Nephron (organoid): ENCODE measurements around the gene PKP1.

Experiments used
- H3K27ac Mint-ChIP-seq, 3 experiments: 2 replicates each; pipeline ENCODE4 v1.8.0; 2020; ENCODE audit warnings: mixed read lengths in 3 of 3, mild to moderate bottlenecking in 2 of 3, moderate library complexity in 1 of 3
- H3K27me3 Mint-ChIP-seq: 2 replicates; pipeline ENCODE4 v1.8.0; 2021; ENCODE audit warnings: low read depth, mild to moderate bottlenecking, moderate library complexity, mixed read lengths
- H3K36me3 Mint-ChIP-seq: 2 replicates; pipeline ENCODE4 v1.8.0; 2020; ENCODE audit warnings: low read depth, mixed read lengths
- H3K4me1 Mint-ChIP-seq: 2 replicates; pipeline ENCODE4 v1.8.0; 2020; ENCODE audit warnings: mixed read lengths
- H3K4me3 Mint-ChIP-seq, 3 experiments: 2 replicates each; pipeline ENCODE4 v1.8.0; 2020; ENCODE audit warnings: mild to moderate bottlenecking in 3 of 3, mixed read lengths in 3 of 3, moderate library complexity in 2 of 3
- H3K9me3 Mint-ChIP-seq: 2 replicates; pipeline ENCODE4 v1.8.0; 2020; ENCODE audit warnings: mixed read lengths
- TF ChIP-seq, protein P1 (sequence below), 3 experiments: fragments of 200-600 bp; sonication (generic); IDR thresholded peaks; one replicate each; pipeline ENCODE4 v1.5.0; 2021; ENCODE audit warnings: antibody characterized with exemption in 3 of 3; ENCODE audit not compliant: unreplicated experiment in 3 of 3

PKP1 gene

DNA sequence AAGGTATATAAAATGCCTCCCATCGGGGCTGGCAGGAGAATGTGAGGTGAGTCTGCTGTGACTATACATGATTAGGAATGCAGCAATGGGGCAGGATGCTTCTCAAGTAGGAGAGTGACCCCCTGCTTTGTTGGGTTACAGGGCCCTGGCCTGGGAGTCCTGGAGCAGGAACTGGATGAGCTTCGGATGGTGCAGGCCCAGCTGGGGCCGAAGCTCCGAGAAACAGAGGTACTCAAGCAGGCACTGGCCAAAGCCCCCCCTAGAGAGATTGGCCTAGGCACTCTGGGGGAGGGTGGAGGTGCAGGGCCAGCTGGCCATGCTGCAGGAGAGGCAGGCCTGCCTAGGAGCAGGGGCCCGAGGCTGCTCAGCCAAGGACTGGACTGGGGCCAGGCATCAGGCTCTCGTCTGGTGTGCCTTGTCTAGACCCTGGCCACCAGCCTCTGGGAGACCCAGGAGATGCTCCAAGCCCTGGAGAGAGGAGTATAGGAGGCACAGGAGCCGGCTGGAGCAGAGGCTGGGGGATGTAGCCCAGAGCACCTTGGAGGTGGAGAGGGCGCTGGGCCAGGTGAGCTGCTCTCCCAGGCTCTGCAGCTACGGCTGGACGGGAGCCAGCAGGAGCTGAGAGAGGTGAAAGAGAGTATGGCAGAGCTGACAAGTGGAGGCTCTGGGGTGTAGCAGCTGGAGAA is 32.8 kb upstream of the PKP1 start:
- Mint-ChIP-seq H3K4me1 (peaks cover 7% of the 10 kb centered on the region), H3K9me3 (no peaks in the 10 kb centered on the region), H3K4me3 (no peak overlapping the region), H3K27ac (no peak overlapping the region), H3K27me3 (peaks cover 4% of the 10 kb centered on the region), H3K36me3 (no peaks in the 10 kb centered on the region)
- TF ChIP-seq, protein P1, sequence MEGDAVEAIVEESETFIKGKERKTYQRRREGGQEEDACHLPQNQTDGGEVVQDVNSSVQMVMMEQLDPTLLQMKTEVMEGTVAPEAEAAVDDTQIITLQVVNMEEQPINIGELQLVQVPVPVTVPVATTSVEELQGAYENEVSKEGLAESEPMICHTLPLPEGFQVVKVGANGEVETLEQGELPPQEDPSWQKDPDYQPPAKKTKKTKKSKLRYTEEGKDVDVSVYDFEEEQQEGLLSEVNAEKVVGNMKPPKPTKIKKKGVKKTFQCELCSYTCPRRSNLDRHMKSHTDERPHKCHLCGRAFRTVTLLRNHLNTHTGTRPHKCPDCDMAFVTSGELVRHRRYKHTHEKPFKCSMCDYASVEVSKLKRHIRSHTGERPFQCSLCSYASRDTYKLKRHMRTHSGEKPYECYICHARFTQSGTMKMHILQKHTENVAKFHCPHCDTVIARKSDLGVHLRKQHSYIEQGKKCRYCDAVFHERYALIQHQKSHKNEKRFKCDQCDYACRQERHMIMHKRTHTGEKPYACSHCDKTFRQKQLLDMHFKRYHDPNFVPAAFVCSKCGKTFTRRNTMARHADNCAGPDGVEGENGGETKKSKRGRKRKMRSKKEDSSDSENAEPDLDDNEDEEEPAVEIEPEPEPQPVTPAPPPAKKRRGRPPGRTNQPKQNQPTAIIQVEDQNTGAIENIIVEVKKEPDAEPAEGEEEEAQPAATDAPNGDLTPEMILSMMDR (IDR thresholded peaks at IDR 0.05; ENCODE audit: unreplicated experiment in 3 of 3), result no peak

- TF ChIP-seq, protein P1 (IDR thresholded peaks at IDR 0.05; ENCODE audit: unreplicated experiment in 3 of 3), result no peak
- peaks cover 7% of the 10 kb centered on the region for H3K4me1 Mint-ChIP-seq
- no peak overlapping the region for H3K27ac Mint-ChIP-seq
- H3K36me3 Mint-ChIP-seq, result no peaks in the 10 kb centered on the region
- H3K9me3 Mint-ChIP-seq, result no peaks in the 10 kb centered on the region
- H3K4me3 Mint-ChIP-seq, result no peak overlapping the region
- H3K27me3 Mint-ChIP-seq, result peaks cover 4% of the 10 kb centered on the region
Observed at GRCh38 chr1:201251411-201251810, 31.9 kb upstream of the PKP1 start.

- Mint-ChIP-seq H3K27ac (no peak overlapping the region), H3K4me3 (no peak overlapping the region), H3K9me3 (no peaks in the 10 kb centered on the region), H3K4me1 (peaks cover 7% of the 10 kb centered on the region), H3K27me3 (peaks cover 4% of the 10 kb centered on the region), H3K36me3 (no peaks in the 10 kb centered on the region)
- TF ChIP-seq, protein P1 (IDR thresholded peaks at IDR 0.05; ENCODE audit: unreplicated experiment in 3 of 3), result no peak
Observed at GRCh38 chr1:201251851-201252430, 31.4 kb upstream of the PKP1 start.

DNA sequence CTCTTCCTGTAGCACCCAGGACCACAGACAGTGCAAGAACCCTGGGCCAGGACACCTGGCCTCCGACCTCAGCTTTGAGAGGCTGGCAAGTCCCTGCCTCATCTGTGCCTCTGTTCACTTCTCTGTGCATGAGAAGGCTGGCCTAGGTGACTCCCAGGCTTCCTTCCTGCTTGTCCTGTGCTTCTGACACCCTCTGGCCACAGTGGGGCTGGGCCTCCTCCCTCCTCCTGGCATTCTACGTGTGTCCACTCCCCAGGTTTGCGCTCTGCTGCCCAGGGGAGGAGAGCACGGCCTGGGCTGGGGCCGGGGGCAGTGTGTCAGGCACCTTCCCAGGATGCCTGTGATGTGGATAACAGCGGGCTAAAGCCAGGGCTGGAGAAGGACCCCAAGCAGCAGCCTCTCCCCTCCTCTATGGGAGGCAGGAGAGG is 30.3 kb upstream of the PKP1 start:
- H3K27me3 Mint-ChIP-seq, result peaks cover 4% of the 10 kb centered on the region
- H3K27ac Mint-ChIP-seq, result no peak overlapping the region
- H3K9me3 Mint-ChIP-seq, result no peaks in the 10 kb centered on the region
- no peak overlapping the region for H3K4me3 Mint-ChIP-seq
- no peaks in the 10 kb centered on the region for H3K36me3 Mint-ChIP-seq
- TF ChIP-seq, protein P1 (IDR thresholded peaks at IDR 0.05; ENCODE audit: unreplicated experiment in 3 of 3), result no peak
- H3K4me1 Mint-ChIP-seq, result peaks cover 7% of the 10 kb centered on the region

- H3K4me1 Mint-ChIP-seq, result peaks cover 7% of the 10 kb centered on the region
- TF ChIP-seq, protein P1 (IDR thresholded peaks at IDR 0.05; ENCODE audit: unreplicated experiment in 3 of 3), result no peak
- H3K27ac Mint-ChIP-seq, result no peak overlapping the region
- no peaks in the 10 kb centered on the region for H3K9me3 Mint-ChIP-seq
- no peak overlapping the region for H3K4me3 Mint-ChIP-seq
- no peaks in the 10 kb centered on the region for H3K36me3 Mint-ChIP-seq
- peaks cover 4% of the 10 kb centered on the region for H3K27me3 Mint-ChIP-seq
Observed at GRCh38 chr1:201253411-201253810, 29.9 kb upstream of the PKP1 start.
